ENCODE results near the gene GSE1. TPM values are rescaled to one million over a fixed set of nuclear protein-coding genes. Genes with fewer than 3 reads are reported as not detected.

GSE1 gene
- total RNA-seq, 4 donors from 2014 or later, result 79.7 to 196 (median 143) TPM

- no peak for DNase-seq
- Histone ChIP-seq H3K9me3 (no peaks in the 10 kb centered on the region), H3K27ac (no peak overlapping the region), H3K36me3 (peaks cover 0 to 72% (median 0%) of the 10 kb centered on the region in 3 donors), H3K4me3 (no peak overlapping the region), H3K27me3 (no peaks in the 10 kb centered on the region), H3K4me1 (peaks cover 0 to 30% (median 0%) of the 10 kb centered on the region in 4 donors)
- TF ChIP-seq CTCF (IDR thresholded peaks at IDR 0.05) (no peak), POLR2A (IDR thresholded peaks at IDR 0.05) (no peak)
Measured at GRCh38 chr16:85654251-85655095, 41.4 kb downstream of the GSE1 start.

GRCh38 chr16:85655216-85656129 is 42.4 kb downstream of the GSE1 start:
- no peak overlapping the region for H3K4me3 ChIP-seq
- DNase-seq, result no peak
- no peaks in the 10 kb centered on the region for H3K27me3 ChIP-seq
- TF ChIP-seq CTCF (IDR thresholded peaks at IDR 0.05) (no peak), POLR2A (IDR thresholded peaks at IDR 0.05) (no peak)
- peaks cover 0 to 29% (median 0%) of the 10 kb centered on the region in 4 donors for H3K4me1 ChIP-seq
- peaks cover 0 to 70% (median 0%) of the 10 kb centered on the region in 3 donors for H3K36me3 ChIP-seq
- H3K27ac ChIP-seq, result no peak overlapping the region
- no peaks in the 10 kb centered on the region for H3K9me3 ChIP-seq

GRCh38 chr16:85656351-85657266 is 43.5 kb downstream of the GSE1 start:
- no peak for TF ChIP-seq POLR2A (IDR thresholded peaks at IDR 0.05)
- no peak for TF ChIP-seq CTCF (IDR thresholded peaks at IDR 0.05)
- no peak for DNase-seq
- H3K36me3 ChIP-seq, result peaks cover 0 to 79% (median 0%) of the 10 kb centered on the region in 3 donors
- no peak overlapping the region for H3K4me3 ChIP-seq
- H3K27me3 ChIP-seq, result no peaks in the 10 kb centered on the region
- no peaks in the 10 kb centered on the region for H3K9me3 ChIP-seq
- peaks cover 0 to 18% (median 0%) of the 10 kb centered on the region in 4 donors for H3K4me1 ChIP-seq
- H3K27ac ChIP-seq, result no peak overlapping the region

GRCh38 chr16:85657267-85657650 is 44.1 kb downstream of the GSE1 start:
- DNase-seq, result no peak
- no peak overlapping the region for H3K27ac ChIP-seq
- H3K4me3 ChIP-seq, result no peak overlapping the region
- TF ChIP-seq POLR2A (IDR thresholded peaks at IDR 0.05) (no peak), CTCF (IDR thresholded peaks at IDR 0.05) (no peak)
- H3K9me3 ChIP-seq, result no peaks in the 10 kb centered on the region
- H3K36me3 ChIP-seq, result peaks cover 0 to 86% (median 0%) of the 10 kb centered on the region in 3 donors
- H3K4me1 ChIP-seq, result peaks cover 0 to 12% (median 0%) of the 10 kb centered on the region in 4 donors
- H3K27me3 ChIP-seq, result no peaks in the 10 kb centered on the region

GRCh38 chr16:85657996-85658395 is 44.9 kb downstream of the GSE1 start:
- TF ChIP-seq POLR2A (IDR thresholded peaks at IDR 0.05) (no peak), CTCF (IDR thresholded peaks at IDR 0.05) (no peak)
- Histone ChIP-seq H3K9me3 (no peaks in the 10 kb centered on the region), H3K36me3 (peaks cover 0 to 93% (median 0%) of the 10 kb centered on the region in 3 donors), H3K27ac (no peak overlapping the region), H3K27me3 (no peaks in the 10 kb centered on the region), H3K4me1 (peaks cover 0 to 5% (median 0%) of the 10 kb centered on the region in 4 donors), H3K4me3 (no peak overlapping the region)
- DNase-seq, result no peak
